Body of pancreas (tissue), 4 donors: ENCODE results near the gene ADRB2. TPM values are rescaled to one million over a fixed set of nuclear protein-coding genes. Genes with fewer than 3 reads are reported as not detected.

ENCODE experiments used
- ATAC-seq: fragments of 150-250 bp; one replicate; pipeline ENCODE4 v1.9.1; 2016
- DNase-seq, 4 donors: peaks; one replicate each; pipeline ENCODE4 v3.0.0-alpha.2; 2019
- H3K27ac ChIP-seq, 4 donors: fragments of 200-600 bp; sonication (generic); 1 replicate in 3 of 4; 2 replicates in 1 of 4; pipeline versions ENCODE4 v1.5.1 to v1.6.1; 2016 to 2019; ENCODE audit warnings: mild to moderate bottlenecking in 1 of 4, mixed read lengths in 1 of 4, moderate library complexity in 1 of 4
- H3K27me3 ChIP-seq, 2 donors: fragments of 200-600 bp; sonication (generic); one replicate each; pipeline ENCODE4 v1.6.0; 2016; ENCODE audit warnings: mild to moderate bottlenecking in 1 of 2
- H3K36me3 ChIP-seq, 2 donors: fragments of 200-600 bp; sonication (generic); replicated peaks in 1 of 2; 2 replicates each; pipeline ENCODE4 v1.5.1; 2016; ENCODE audit warnings: low read depth in 2 of 2; ENCODE audit not compliant: insufficient read depth in 1 of 2
- H3K4me1 ChIP-seq: fragments of 200-600 bp; sonication (generic); one replicate; pipeline ENCODE4 v1.6.0; 2016
- H3K4me3 ChIP-seq, 2 donors: fragments of 200-600 bp; sonication (generic); 1 replicate in 1 of 2; 2 replicates in 1 of 2; pipeline ENCODE4 v1.5.1; 2016 to 2019
- H3K9me3 ChIP-seq, 3 donors: fragments of 200-600 bp; sonication (generic); 1 replicate in 2 of 3; 2 replicates in 1 of 3; pipeline ENCODE4 v1.5.1; 2016
- CTCF ChIP-seq, 7 experiments: fragments of 450-650 bp in 4 of 7; fragments of 200-600 bp in 3 of 7; sonication (generic) in 3 of 7; IDR thresholded peaks; one replicate each; pipeline ENCODE4 v1.5.1; 2016 to 2019; ENCODE audit warnings: antibody characterized with exemption in 7 of 7
- POLR2A ChIP-seq, 3 donors: fragments of 450-650 bp; IDR thresholded peaks; one replicate each; pipeline ENCODE4 v1.6.1; 2016; ENCODE audit warnings: antibody characterized with exemption in 3 of 3, mild to moderate bottlenecking in 2 of 3
- WGBS, 2 donors: methylation state at CpG; one replicate each; pipeline ENCODE4 v1.1.5; 2017; 5-methylcytosine and 5-hydroxymethylcytosine counted together
- intact Hi-C: fragments of 100-400 bp; cut with DNase I; formaldehyde crosslinking; loops from one replicate; pipeline ENCODE4 v1.15.1; 2023
- total RNA-seq, 2 donors: library from RNA; depleted of rRNA; stranded (reverse); fragments of >200 nt; gene quantifications; one replicate each; pipeline ENCODE4 v1.1.0, GENCODE V29; 2016

The ADRB2 gene
- total RNA-seq, 2 donors from 2014 or later: 1.6 to 4.6 TPM

GRCh38 chr5:148834689-148835088 lies 8.3 kb downstream of the ADRB2 start:
- ATAC-seq (no peak), DNase-seq (no peak)
- Histone ChIP-seq H3K9me3 (no peaks in the 10 kb centered on the region), H3K4me1 (no peaks in the 10 kb centered on the region), H3K27ac (no peak overlapping the region), H3K36me3 (no peaks in the 10 kb centered on the region), H3K4me3 (no peak overlapping the region), H3K27me3 (no peaks in the 10 kb centered on the region)
- intact Hi-C loops: no loop called here
- WGBS, 2 donors: 94 to 100% methylated on average over 4 of the region's 4 CpGs
- no peak for TF ChIP-seq CTCF (IDR thresholded peaks at IDR 0.05)

- H3K27ac ChIP-seq: no peak overlapping the region
- DNase-seq: no peak
- no peak for TF ChIP-seq CTCF (IDR thresholded peaks at IDR 0.05)
- no peak for TF ChIP-seq POLR2A (IDR thresholded peaks at IDR 0.05)
Measured at GRCh38 chr5:148836272-148837250, 10.2 kb downstream of the ADRB2 start.

GRCh38 chr5:148837383-148837782 lies 11.0 kb downstream of the ADRB2 start:
- Histone ChIP-seq H3K4me1 (no peaks in the 10 kb centered on the region), H3K4me3 (no peak overlapping the region), H3K27me3 (no peaks in the 10 kb centered on the region), H3K9me3 (no peaks in the 10 kb centered on the region), H3K36me3 (no peaks in the 10 kb centered on the region), H3K27ac (no peak overlapping the region)
- WGBS, 2 donors: 94 to 98% methylated on average over 3 of the region's 3 CpGs
- intact Hi-C loops: no loop called here
- TF ChIP-seq POLR2A (IDR thresholded peaks at IDR 0.05): no peak
- no peak for TF ChIP-seq CTCF (IDR thresholded peaks at IDR 0.05)
- DNase-seq (no peak), ATAC-seq (no peak)

More at GRCh38 chr5:148836272-148837250, 10.2 kb downstream of the ADRB2 start:
- ATAC-seq: no peak
- Histone ChIP-seq H3K4me3 (no peak overlapping the region), H3K4me1 (no peaks in the 10 kb centered on the region), H3K9me3 (no peaks in the 10 kb centered on the region), H3K27me3 (no peaks in the 10 kb centered on the region), H3K36me3 (no peaks in the 10 kb centered on the region)
- intact Hi-C loops: no loop called here
- 80% methylated on average over 11 of the region's 11 CpGs for WGBS, 2 donors

GRCh38 chr5:148838357-148838756 lies 11.9 kb downstream of the ADRB2 start:
- intact Hi-C loops: no loop called here
- H3K4me1 ChIP-seq: no peaks in the 10 kb centered on the region
- no peak overlapping the region for H3K27ac ChIP-seq
- no peaks in the 10 kb centered on the region for H3K9me3 ChIP-seq
- H3K27me3 ChIP-seq: no peaks in the 10 kb centered on the region
- 94% methylated on average over 1 of the region's 1 CpG; no CpG with 5 or more reads in 1 of the 2 donors for WGBS, 2 donors
- no peak overlapping the region for H3K4me3 ChIP-seq
- no peak for ATAC-seq
- DNase-seq: no peak
- H3K36me3 ChIP-seq: no peaks in the 10 kb centered on the region
- no peak for TF ChIP-seq CTCF (IDR thresholded peaks at IDR 0.05)
- no peak for TF ChIP-seq POLR2A (IDR thresholded peaks at IDR 0.05)
